HL-60 (cell line): Measurements from ENCODE around the gene BCL7C.

Experiments
- DNase-seq, 2 experiments: peaks; one replicate each; pipeline ENCODE4 v3.0.0-alpha.2; 2010 to 2020; ENCODE audit warnings: low read depth in 1 of 2, low spot score in 1 of 2
- H3K27ac ChIP-seq: fragments of 250-450 bp; sonication (Bioruptor Pico); replicated peaks from 2 replicates; pipeline ENCODE4 v1.5.1; 2020; ENCODE audit warnings: mild to moderate bottlenecking, moderate library complexity
- H3K27me3 ChIP-seq: fragments of 250-450 bp; sonication (Bioruptor Pico); 2 replicates; pipeline ENCODE4 v1.5.1; 2021; ENCODE audit warnings: mild to moderate bottlenecking, moderate library complexity; ENCODE audit not compliant: insufficient read depth, poor library complexity, severe bottlenecking
- H3K4me3 ChIP-seq: replicated peaks from 2 replicates; pipeline ENCODE4 v1.5.1; 2011; ENCODE audit warnings: mild to moderate bottlenecking, control low read depth, low read length; ENCODE audit not compliant: insufficient read depth
- GABPA ChIP-seq: IDR thresholded peaks from 2 replicates; pipeline ENCODE4 v1.6.1; 2012; ENCODE audit warnings: low read depth
- POLR2AphosphoS5 ChIP-seq: IDR thresholded peaks from 2 replicates; pipeline ENCODE4 v1.6.1; 2012; ENCODE audit warnings: low read depth
- SPI1 ChIP-seq: IDR thresholded peaks from 2 replicates; pipeline ENCODE4 v1.6.1; 2012; ENCODE audit warnings: low read depth, mild to moderate bottlenecking, borderline replicate concordance
- TF ChIP-seq, protein P1 (sequence below): IDR thresholded peaks from 2 replicates; pipeline ENCODE4 v1.6.1; 2012; ENCODE audit warnings: low read depth; ENCODE audit not compliant: insufficient replicate concordance
- TF ChIP-seq, protein P2 (sequence below): IDR thresholded peaks from one replicate; pipeline ENCODE4 v1.5.1; 2011; ENCODE audit warnings: low read length, control low read depth, inconsistent platforms; ENCODE audit not compliant: insufficient read depth

Gene BCL7C

DNA sequence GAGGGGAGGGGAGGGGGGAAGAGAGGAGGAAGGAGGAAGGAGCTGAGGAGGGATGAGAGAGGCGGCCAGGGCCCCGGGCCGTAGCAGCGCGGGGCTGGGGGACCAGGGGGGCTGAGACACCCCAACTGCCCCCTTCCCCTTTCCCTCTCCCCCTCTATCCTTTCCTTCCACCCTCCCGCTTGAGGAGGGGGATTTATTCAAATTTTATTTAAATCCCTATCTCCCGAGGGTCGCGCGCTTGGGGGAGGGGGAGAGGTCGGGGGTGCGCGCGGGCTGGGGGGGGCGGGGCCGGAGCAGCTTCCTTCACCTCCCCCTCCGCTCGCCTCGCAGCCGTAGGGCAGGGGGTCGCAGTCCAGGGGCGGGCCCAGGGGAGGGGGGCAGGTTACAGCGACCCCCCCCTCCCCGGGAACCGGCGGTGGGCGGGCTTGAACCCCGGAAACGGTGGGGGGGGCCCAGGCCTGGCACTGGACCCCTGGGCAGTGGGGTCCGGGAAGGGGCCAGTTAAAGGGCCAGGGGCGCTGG, 29.7 kb upstream of the BCL7C start, which contains the start of gene FBXL19:
Gene FBXL19 (plus strand): TSS at position 19 of the 522 bp plus-strand sequence. CDS start 2,183 bp downstream, outside the sequence.
- no peaks in the 10 kb centered on the region for H3K27me3 ChIP-seq
- H3K4me3 ChIP-seq = peak within 1 kb of the TSS; percentile 73
- DNase-seq = no peak
- H3K27ac ChIP-seq = peak within 1 kb of the TSS; percentile 92
- TF ChIP-seq GABPA = no peak
- TF ChIP-seq SPI1 = no peak
- TF ChIP-seq, protein P1, sequence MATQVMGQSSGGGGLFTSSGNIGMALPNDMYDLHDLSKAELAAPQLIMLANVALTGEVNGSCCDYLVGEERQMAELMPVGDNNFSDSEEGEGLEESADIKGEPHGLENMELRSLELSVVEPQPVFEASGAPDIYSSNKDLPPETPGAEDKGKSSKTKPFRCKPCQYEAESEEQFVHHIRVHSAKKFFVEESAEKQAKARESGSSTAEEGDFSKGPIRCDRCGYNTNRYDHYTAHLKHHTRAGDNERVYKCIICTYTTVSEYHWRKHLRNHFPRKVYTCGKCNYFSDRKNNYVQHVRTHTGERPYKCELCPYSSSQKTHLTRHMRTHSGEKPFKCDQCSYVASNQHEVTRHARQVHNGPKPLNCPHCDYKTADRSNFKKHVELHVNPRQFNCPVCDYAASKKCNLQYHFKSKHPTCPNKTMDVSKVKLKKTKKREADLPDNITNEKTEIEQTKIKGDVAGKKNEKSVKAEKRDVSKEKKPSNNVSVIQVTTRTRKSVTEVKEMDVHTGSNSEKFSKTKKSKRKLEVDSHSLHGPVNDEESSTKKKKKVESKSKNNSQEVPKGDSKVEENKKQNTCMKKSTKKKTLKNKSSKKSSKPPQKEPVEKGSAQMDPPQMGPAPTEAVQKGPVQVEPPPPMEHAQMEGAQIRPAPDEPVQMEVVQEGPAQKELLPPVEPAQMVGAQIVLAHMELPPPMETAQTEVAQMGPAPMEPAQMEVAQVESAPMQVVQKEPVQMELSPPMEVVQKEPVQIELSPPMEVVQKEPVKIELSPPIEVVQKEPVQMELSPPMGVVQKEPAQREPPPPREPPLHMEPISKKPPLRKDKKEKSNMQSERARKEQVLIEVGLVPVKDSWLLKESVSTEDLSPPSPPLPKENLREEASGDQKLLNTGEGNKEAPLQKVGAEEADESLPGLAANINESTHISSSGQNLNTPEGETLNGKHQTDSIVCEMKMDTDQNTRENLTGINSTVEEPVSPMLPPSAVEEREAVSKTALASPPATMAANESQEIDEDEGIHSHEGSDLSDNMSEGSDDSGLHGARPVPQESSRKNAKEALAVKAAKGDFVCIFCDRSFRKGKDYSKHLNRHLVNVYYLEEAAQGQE = no peak

DNA sequence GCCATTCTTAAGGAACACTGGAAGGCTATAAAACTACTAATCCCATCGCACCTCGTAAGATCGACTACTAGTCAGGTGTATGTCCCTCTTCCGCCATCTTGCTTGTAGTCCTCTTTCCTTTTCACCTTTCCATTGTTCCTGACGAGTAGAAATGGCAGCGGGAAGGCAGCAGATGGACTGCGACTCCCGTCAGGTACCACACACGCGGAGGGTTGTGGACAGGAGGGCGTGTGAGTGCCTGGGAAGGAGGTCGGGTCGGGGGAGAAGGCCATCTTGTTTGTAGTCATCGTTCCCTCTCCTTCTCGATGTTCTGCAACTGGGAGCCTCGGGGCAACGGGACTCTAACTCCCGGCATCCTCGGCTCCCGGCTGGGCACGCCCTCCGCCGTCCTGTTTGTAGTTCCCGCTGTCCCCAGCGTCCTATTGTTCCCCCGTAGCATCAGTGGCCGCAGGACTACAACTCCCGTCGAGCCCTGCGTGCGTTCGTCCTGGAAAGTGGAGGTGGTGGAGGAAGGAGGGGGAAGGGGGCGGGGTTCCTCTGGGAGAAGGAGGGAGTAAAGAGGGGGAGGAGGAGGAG, 29.2 kb upstream of the BCL7C start:
- peak overlapping the region; percentile 73 for H3K4me3 ChIP-seq
- TF ChIP-seq, protein P1 = no peak
- TF ChIP-seq, protein P2, sequence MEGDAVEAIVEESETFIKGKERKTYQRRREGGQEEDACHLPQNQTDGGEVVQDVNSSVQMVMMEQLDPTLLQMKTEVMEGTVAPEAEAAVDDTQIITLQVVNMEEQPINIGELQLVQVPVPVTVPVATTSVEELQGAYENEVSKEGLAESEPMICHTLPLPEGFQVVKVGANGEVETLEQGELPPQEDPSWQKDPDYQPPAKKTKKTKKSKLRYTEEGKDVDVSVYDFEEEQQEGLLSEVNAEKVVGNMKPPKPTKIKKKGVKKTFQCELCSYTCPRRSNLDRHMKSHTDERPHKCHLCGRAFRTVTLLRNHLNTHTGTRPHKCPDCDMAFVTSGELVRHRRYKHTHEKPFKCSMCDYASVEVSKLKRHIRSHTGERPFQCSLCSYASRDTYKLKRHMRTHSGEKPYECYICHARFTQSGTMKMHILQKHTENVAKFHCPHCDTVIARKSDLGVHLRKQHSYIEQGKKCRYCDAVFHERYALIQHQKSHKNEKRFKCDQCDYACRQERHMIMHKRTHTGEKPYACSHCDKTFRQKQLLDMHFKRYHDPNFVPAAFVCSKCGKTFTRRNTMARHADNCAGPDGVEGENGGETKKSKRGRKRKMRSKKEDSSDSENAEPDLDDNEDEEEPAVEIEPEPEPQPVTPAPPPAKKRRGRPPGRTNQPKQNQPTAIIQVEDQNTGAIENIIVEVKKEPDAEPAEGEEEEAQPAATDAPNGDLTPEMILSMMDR = no peak
- TF ChIP-seq POLR2AphosphoS5 (peak; percentile 82; the same call in 1 of the 2 replicates), GABPA (peak; percentile 48; the same call in 1 of the 2 replicates), SPI1 (no peak)
- peak overlapping the region; percentile 92 for H3K27ac ChIP-seq

DNA sequence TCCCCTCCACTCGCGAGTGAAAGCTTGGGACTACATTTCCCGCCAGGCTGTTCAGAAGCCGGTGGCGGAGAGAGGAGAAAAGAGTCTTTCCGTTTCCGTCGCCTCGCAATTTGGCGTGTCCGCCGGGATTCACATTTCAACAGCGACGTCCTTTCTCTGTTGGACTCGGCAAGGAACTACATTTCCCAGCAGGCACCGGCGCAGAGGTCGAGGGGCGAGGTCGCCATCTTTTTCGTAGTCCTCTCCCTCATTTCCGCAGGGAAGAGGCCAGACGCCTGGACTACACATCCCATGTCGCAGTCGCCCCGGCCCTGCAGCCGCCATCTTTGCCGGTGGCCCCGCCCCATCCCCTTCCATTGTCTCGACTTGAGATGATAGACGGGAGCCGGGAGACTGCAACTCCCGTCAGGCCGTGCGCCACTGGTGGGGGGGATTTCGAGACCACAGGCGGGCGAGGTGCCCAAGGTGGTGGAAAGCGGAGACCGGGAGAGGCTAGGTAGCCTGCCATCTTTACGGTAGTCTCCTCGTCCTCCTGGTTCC, 28.6 kb upstream of the BCL7C start:
- peak; percentile 0; the same call in 1 of the 2 replicates for TF ChIP-seq POLR2AphosphoS5
- TF ChIP-seq, protein P1 = no peak
- TF ChIP-seq, protein P2 = no peak
- peak; percentile 23; the same call in 1 of the 2 replicates for TF ChIP-seq SPI1
- TF ChIP-seq GABPA = peak; percentile 97
- DNase-seq = peak; percentile 99 to 100
- Histone ChIP-seq H3K4me3 (peak overlapping the region; percentile 73), H3K27ac (peak overlapping the region; percentile 92), H3K27me3 (no peaks in the 10 kb centered on the region)

More for the DNA sequence above, 29.2 kb upstream of the BCL7C start:
- H3K27me3 ChIP-seq = no peaks in the 10 kb centered on the region
- peak; percentile 100 for DNase-seq
